ENCODE measurements around the gene TMEM120B. TPM values are rescaled to one million over a fixed set of nuclear protein-coding genes. Genes with fewer than 3 reads are reported as not detected.

TMEM120B gene
- total RNA-seq, 1 experiment from 2014 or later = 20.5 TPM

- TF ChIP-seq FOSL1 (IDR thresholded peaks at IDR 0.05; ENCODE audit: low read depth) = peak; percentile 96
- TF ChIP-seq, protein P1, sequence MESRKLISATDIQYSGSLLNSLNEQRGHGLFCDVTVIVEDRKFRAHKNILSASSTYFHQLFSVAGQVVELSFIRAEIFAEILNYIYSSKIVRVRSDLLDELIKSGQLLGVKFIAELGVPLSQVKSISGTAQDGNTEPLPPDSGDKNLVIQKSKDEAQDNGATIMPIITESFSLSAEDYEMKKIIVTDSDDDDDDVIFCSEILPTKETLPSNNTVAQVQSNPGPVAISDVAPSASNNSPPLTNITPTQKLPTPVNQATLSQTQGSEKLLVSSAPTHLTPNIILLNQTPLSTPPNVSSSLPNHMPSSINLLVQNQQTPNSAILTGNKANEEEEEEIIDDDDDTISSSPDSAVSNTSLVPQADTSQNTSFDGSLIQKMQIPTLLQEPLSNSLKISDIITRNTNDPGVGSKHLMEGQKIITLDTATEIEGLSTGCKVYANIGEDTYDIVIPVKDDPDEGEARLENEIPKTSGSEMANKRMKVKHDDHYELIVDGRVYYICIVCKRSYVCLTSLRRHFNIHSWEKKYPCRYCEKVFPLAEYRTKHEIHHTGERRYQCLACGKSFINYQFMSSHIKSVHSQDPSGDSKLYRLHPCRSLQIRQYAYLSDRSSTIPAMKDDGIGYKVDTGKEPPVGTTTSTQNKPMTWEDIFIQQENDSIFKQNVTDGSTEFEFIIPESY (IDR thresholded peaks at IDR 0.05; ENCODE audit: extremely low read depth, insufficient replicate concordance, low read length) = no peak
- TF ChIP-seq JUND (IDR thresholded peaks at IDR 0.05) = peak; percentile 95
Measured at GRCh38 chr12:121765573-121765972, 53.0 kb downstream of the TMEM120B start (continued).

DNA sequence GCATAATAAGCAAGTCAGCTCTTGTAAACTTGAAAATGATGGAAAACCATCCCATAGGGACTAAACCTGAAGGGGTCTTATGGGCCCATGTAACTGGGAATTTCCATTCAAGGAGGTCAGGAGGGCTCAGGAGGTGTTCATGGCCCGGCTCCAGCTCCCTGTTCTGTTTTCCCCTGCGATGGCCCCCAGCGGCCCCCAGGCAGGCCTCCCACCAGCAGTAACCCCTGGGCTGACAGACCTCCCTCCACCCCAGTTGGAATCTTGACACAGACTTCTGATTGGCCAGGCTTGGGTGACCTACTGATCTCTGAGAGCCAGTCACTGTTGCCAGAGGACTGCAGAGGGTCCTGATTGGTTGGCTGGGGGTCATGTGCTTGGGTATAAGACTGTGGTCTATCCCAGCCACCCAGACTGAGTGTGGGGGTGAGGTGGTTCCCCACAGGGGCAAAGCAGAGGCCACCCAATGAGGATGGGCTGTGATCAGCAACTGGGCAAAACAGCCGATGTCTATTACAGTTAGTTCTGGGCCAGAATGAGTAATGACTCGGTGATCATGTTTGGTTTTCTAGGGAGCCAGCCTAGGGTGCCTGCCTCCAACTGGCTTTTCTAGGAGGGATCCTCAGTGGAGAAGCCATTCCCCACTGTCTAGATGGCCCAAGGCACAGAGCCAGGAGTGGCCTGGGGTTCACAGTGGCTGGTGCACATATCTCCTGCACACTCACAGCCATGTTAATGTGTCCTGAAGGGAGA, 53.9 kb downstream of the TMEM120B start:
- H3K9me3 ChIP-seq (ENCODE audit: control insufficient read depth in 1 of 2, insufficient read depth in 1 of 2, low read depth in 1 of 2, low read length in 2 of 2) = no peaks in the 10 kb centered on the region
- peaks cover 27 to 28% of the 10 kb centered on the region in 2 experiments for H3K4me1 ChIP-seq (ENCODE audit: control insufficient read depth in 1 of 2, insufficient read depth in 2 of 2, low read length in 2 of 2)
- H2AFZ ChIP-seq (ENCODE audit: low read depth, low read length, poor library complexity, severe bottlenecking) = no peak overlapping the region
- no peaks in the 10 kb centered on the region for H3K27me3 ChIP-seq (ENCODE audit: insufficient read depth, low read length)
- intact Hi-C loops (cut with micrococcal nuclease) = no loop called here
- no peaks in the 10 kb centered on the region for H4K20me1 ChIP-seq (ENCODE audit: insufficient read depth)
- BruUV-seq (replicated peaks) = no TSS peak
- ChIA-PET POLR2A (interaction anchor here (0.6 kb wide), 1 partner anchor 35 kb away, joined by 3 read pairs; no protein-coding TSS in a partner anchor), RAD21 (ENCODE audit: low non-redundant PET in 1 of 2, low total read pairs in 2 of 2, uncharacterized antibody in 2 of 2, unreplicated experiment in 2 of 2) (interaction anchor here in 1 of 2 experiments (1.0 kb wide), 1 partner anchor 54 kb away, joined by 3 read pairs; the partner anchor contains the start of gene TMEM120B), CTCF (no interaction called here)
- TF ChIP-seq, protein P2, sequence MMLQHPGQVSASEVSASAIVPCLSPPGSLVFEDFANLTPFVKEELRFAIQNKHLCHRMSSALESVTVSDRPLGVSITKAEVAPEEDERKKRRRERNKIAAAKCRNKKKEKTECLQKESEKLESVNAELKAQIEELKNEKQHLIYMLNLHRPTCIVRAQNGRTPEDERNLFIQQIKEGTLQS (IDR thresholded peaks at IDR 0.05) = no peak
- TF ChIP-seq POLR2AphosphoS5 (IDR thresholded peaks at IDR 0.05; ENCODE audit: low read depth, low read length) (no peak), POLR2A (IDR thresholded peaks at IDR 0.05; ENCODE audit: borderline replicate concordance, extremely low read depth, insufficient read depth, insufficient read length) (no peak), FOSL1 (IDR thresholded peaks at IDR 0.05; ENCODE audit: low read depth) (no peak), EGR1 (IDR thresholded peaks at IDR 0.05; ENCODE audit: low read depth) (no peak), JUND (IDR thresholded peaks at IDR 0.05) (no peak), CTCF (IDR thresholded peaks at IDR 0.05 in 2 of 3, conservative IDR thresholded peaks at IDR 0.05 in 1 of 3; ENCODE audit: borderline replicate concordance in 1 of 3, insufficient read depth in 1 of 3, low read depth in 2 of 3, low read length in 2 of 3) (no peak), EZH2phosphoT487 (IDR thresholded peaks at IDR 0.05; ENCODE audit: borderline replicate concordance) (no peak), TCF7L2 (IDR thresholded peaks at IDR 0.05; ENCODE audit: borderline replicate concordance, extremely low read depth, insufficient read depth, insufficient read length) (no peak), SP1 (IDR thresholded peaks at IDR 0.05; ENCODE audit: low read depth) (no peak), REST (IDR thresholded peaks at IDR 0.05; ENCODE audit: low read depth) (no peak), YY1 (IDR thresholded peaks at IDR 0.05; ENCODE audit: extremely low read depth, insufficient replicate concordance, low read depth, low read length) (no peak), RAD21 (IDR thresholded peaks at IDR 0.05; ENCODE audit: low read depth) (no peak), CBX3 (IDR thresholded peaks at IDR 0.05; ENCODE audit: low read depth) (no peak)
- TF ChIP-seq, protein P3, sequence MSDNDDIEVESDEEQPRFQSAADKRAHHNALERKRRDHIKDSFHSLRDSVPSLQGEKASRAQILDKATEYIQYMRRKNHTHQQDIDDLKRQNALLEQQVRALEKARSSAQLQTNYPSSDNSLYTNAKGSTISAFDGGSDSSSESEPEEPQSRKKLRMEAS (IDR thresholded peaks at IDR 0.05) = no peak
- ATAC-seq (0 out of 2 replicates have a peak, but pooled peaks have one; percentile 26), DNase-seq (ENCODE audit: low read depth, low spot score) (no peak)
- H3K36me3 ChIP-seq (ENCODE audit: control insufficient read depth in 1 of 2, insufficient read depth in 2 of 2, low read length in 2 of 2) = no peaks in the 10 kb centered on the region
- H3K27ac ChIP-seq (ENCODE audit: low read depth, low read length) = peak overlapping the region; percentile 68
- H3K79me2 ChIP-seq (ENCODE audit: insufficient read depth, low read length) = no peaks in the 10 kb centered on the region
- no peak overlapping the region for H3K4me3 ChIP-seq (replicated peaks in 1 of 2; ENCODE audit: low read depth in 1 of 2, low read length in 2 of 2)
- peak overlapping the region; percentile 70 for H3K4me2 ChIP-seq (ENCODE audit: low read length)
- H3K9me2 ChIP-seq (ENCODE audit: insufficient read depth) = no peaks in the 10 kb centered on the region
- H3K9ac ChIP-seq (ENCODE audit: low read length) = no peak overlapping the region

Data from HCT116 (cell line).